Measurements from ENCODE around the gene CHCHD10.
A peak's percentile ranks its signal among the peaks of the same experiment; 100 is the strongest.

CHCHD10 gene

GRCh38 chr22:23754980-23755636, 12.7 kb downstream of the CHCHD10 start:
- TF ChIP-seq CTCF (IDR thresholded peaks at IDR 0.05; ENCODE audit: control insufficient read depth, insufficient read depth, low read depth, low read length, missing control alignments): no peak
- no peak overlapping the region for H3K4me3 ChIP-seq (ENCODE audit: control insufficient read depth, low read depth, low read length)
- DNase-seq (ENCODE audit: low read depth): no peak

- DNase-seq (ENCODE audit: low read depth): no peak
- no peak within 1 kb of the TSS for H3K4me3 ChIP-seq (ENCODE audit: control insufficient read depth, low read depth, low read length)
- no peak for TF ChIP-seq CTCF (IDR thresholded peaks at IDR 0.05; ENCODE audit: control insufficient read depth, insufficient read depth, low read depth, low read length, missing control alignments)
Measured at GRCh38 chr22:23754220-23754919, 13.4 kb downstream of the CHCHD10 start, which contains the start of gene VPREB3. VPREB3 (minus strand) TSS chr22:23754425; CDS start chr22:23754363, 62 bp downstream.

GRCh38 chr22:23753385-23753784, 14.4 kb downstream of the CHCHD10 start:
- H3K4me3 ChIP-seq (ENCODE audit: control insufficient read depth, low read depth, low read length): no peak overlapping the region
- no peak for TF ChIP-seq CTCF (IDR thresholded peaks at IDR 0.05; ENCODE audit: control insufficient read depth, insufficient read depth, low read depth, low read length, missing control alignments)
- no peak for DNase-seq (ENCODE audit: low read depth)

- no peak for DNase-seq (ENCODE audit: low read depth)
- TF ChIP-seq CTCF (IDR thresholded peaks at IDR 0.05; ENCODE audit: control insufficient read depth, insufficient read depth, low read depth, low read length, missing control alignments): no peak
- no peak overlapping the region for H3K4me3 ChIP-seq (ENCODE audit: control insufficient read depth, low read depth, low read length)
Measured at GRCh38 chr22:23752750-23753149, 15.0 kb downstream of the CHCHD10 start.

GRCh38 chr22:23752090-23752691, 15.6 kb downstream of the CHCHD10 start:
- TF ChIP-seq CTCF (IDR thresholded peaks at IDR 0.05; ENCODE audit: control insufficient read depth, insufficient read depth, low read depth, low read length, missing control alignments): no peak
- no peak overlapping the region for H3K4me3 ChIP-seq (ENCODE audit: control insufficient read depth, low read depth, low read length)
- DNase-seq (ENCODE audit: low read depth): no peak

GRCh38 chr22:23751441-23751996, 16.3 kb downstream of the CHCHD10 start:
- TF ChIP-seq CTCF (IDR thresholded peaks at IDR 0.05; ENCODE audit: control insufficient read depth, insufficient read depth, low read depth, low read length, missing control alignments): no peak
- no peak for DNase-seq (ENCODE audit: low read depth)
- peak overlapping the region; percentile 49 for H3K4me3 ChIP-seq (ENCODE audit: control insufficient read depth, low read depth, low read length)
